GM23248 (cell line): Measurements from ENCODE around the gene EDAR.

Experiments used
- EZH2 ChIP-seq: fragments of 200-600 bp; sonication (generic); IDR thresholded peaks from 2 replicates; pipeline ENCODE4 v1.6.1; 2018; ENCODE audit warnings: antibody characterized with exemption, mild to moderate bottlenecking; ENCODE audit not compliant: insufficient read depth, poor library complexity, severe bottlenecking
- EZH2phosphoT487 ChIP-seq: fragments of 200-600 bp; sonication (generic); IDR thresholded peaks from 2 replicates; pipeline ENCODE4 v1.6.1; 2018; ENCODE audit warnings: antibody characterized with exemption, moderate library complexity, mild to moderate bottlenecking, low read depth; ENCODE audit not compliant: insufficient read depth

- TF ChIP-seq EZH2 (no peak), EZH2phosphoT487 (no peak)
These were observed 51.5 kb downstream of the EDAR start for GRCh38 chr2:108937367-108938017.
